Measurements from ENCODE around the gene DCAF11. TPM values are rescaled to one million over a fixed set of nuclear protein-coding genes. Genes with fewer than 3 reads are reported as not detected.
A peak's percentile ranks its signal among the peaks of the same experiment; 100 is the strongest.

DCAF11 gene
- total RNA-seq, 6 experiments from 2014 or later: 28.1 to 36.3 (median 32.1) TPM

- H3K4me3 Mint-ChIP-seq: no peak overlapping the region
- DNase-seq: no peak
- H3K9me3 Mint-ChIP-seq: no peaks in the 10 kb centered on the region
- H3K27me3 Mint-ChIP-seq (ENCODE audit: insufficient read depth): no peaks in the 10 kb centered on the region
- H3K36me3 Mint-ChIP-seq (ENCODE audit: low read depth): peaks cover 22% of the 10 kb centered on the region
- no peak for TF ChIP-seq CTCF (IDR thresholded peaks at IDR 0.05)
- peaks cover 33% of the 10 kb centered on the region for H3K4me1 Mint-ChIP-seq (ENCODE audit: low read depth)
- H3K27ac Mint-ChIP-seq: no peak overlapping the region
Measured at GRCh38 chr14:24106672-24107271, 7.8 kb upstream of the DCAF11 start.

- Mint-ChIP-seq H3K9me3 (no peaks in the 10 kb centered on the region), H3K4me3 (no peak overlapping the region), H3K4me1 (ENCODE audit: low read depth) (peaks cover 33% of the 10 kb centered on the region), H3K27me3 (ENCODE audit: insufficient read depth) (no peaks in the 10 kb centered on the region), H3K27ac (peak overlapping the region; percentile 17), H3K36me3 (ENCODE audit: low read depth) (peaks cover 17% of the 10 kb centered on the region)
- TF ChIP-seq CTCF (IDR thresholded peaks at IDR 0.05): no peak
- DNase-seq: no peak
Measured at GRCh38 chr14:24108336-24108874, 6.2 kb upstream of the DCAF11 start.

- no peak overlapping the region for H3K27ac Mint-ChIP-seq
- peaks cover 2% of the 10 kb centered on the region for H3K36me3 Mint-ChIP-seq (ENCODE audit: low read depth)
- no peaks in the 10 kb centered on the region; the same call in 1 of the 2 replicates for H3K27me3 Mint-ChIP-seq (ENCODE audit: insufficient read depth)
- TF ChIP-seq CTCF (IDR thresholded peaks at IDR 0.05): no peak
- peaks cover 33% of the 10 kb centered on the region for H3K4me1 Mint-ChIP-seq (ENCODE audit: low read depth)
- H3K9me3 Mint-ChIP-seq: no peaks in the 10 kb centered on the region
- H3K4me3 Mint-ChIP-seq: no peak overlapping the region
- no peak for DNase-seq
Measured at GRCh38 chr14:24110060-24110459, 4.5 kb upstream of the DCAF11 start.

- Mint-ChIP-seq H3K4me3 (no peak overlapping the region), H3K4me1 (ENCODE audit: low read depth) (peaks cover 38% of the 10 kb centered on the region), H3K27me3 (ENCODE audit: insufficient read depth) (no peaks in the 10 kb centered on the region; the same call in 1 of the 2 replicates), H3K36me3 (ENCODE audit: low read depth) (no peaks in the 10 kb centered on the region), H3K9me3 (no peaks in the 10 kb centered on the region), H3K27ac (no peak overlapping the region)
- TF ChIP-seq CTCF (IDR thresholded peaks at IDR 0.05): no peak
- no peak for DNase-seq
Measured at GRCh38 chr14:24110523-24110922, 4.1 kb upstream of the DCAF11 start.

- H3K4me1 Mint-ChIP-seq (ENCODE audit: low read depth): peaks cover 25% of the 10 kb centered on the region
- peak overlapping the region; percentile 99 for H3K27ac Mint-ChIP-seq
- no peaks in the 10 kb centered on the region for H3K9me3 Mint-ChIP-seq
- TF ChIP-seq CTCF (IDR thresholded peaks at IDR 0.05): no peak
- H3K36me3 Mint-ChIP-seq (ENCODE audit: low read depth): 0 out of 2 replicates have a peak, but pooled peaks cover 6% of the 10 kb centered on the region
- peak overlapping the region; percentile 97 for H3K4me3 Mint-ChIP-seq
- DNase-seq: no peak
- no peaks in the 10 kb centered on the region; the same call in 1 of the 2 replicates for H3K27me3 Mint-ChIP-seq (ENCODE audit: insufficient read depth)
Measured at GRCh38 chr14:24113379-24113800, 1.2 kb upstream of the DCAF11 start.

Measured in HFFc6 (cell line).